KMS-11 (cell line): ENCODE data around the gene RASL11A.

Source experiments
- H2AFZ ChIP-seq: fragments of 200-600 bp; sonication (generic); 2 replicates; pipeline ENCODE4 v1.6.1; 2016; ENCODE audit warnings: antibody characterized with exemption, mixed run types, low read depth
- H3K27ac ChIP-seq: fragments of 200-600 bp; sonication (generic); 2 replicates; pipeline ENCODE4 v1.6.1; 2016; ENCODE audit warnings: mild to moderate bottlenecking, mixed run types
- H3K27me3 ChIP-seq: fragments of 200-600 bp; sonication (generic); 2 replicates; pipeline ENCODE4 v1.6.1; 2017; ENCODE audit warnings: mild to moderate bottlenecking, low read depth, mixed run types, moderate library complexity; ENCODE audit not compliant: insufficient read depth
- H3K36me3 ChIP-seq: fragments of 200-600 bp; sonication (generic); 2 replicates; pipeline ENCODE4 v1.6.1; 2017; ENCODE audit warnings: mild to moderate bottlenecking, mixed run types; ENCODE audit not compliant: insufficient read depth
- H3K4me1 ChIP-seq: fragments of 200-600 bp; sonication (generic); 2 replicates; pipeline ENCODE4 v1.6.1; 2016; ENCODE audit warnings: mild to moderate bottlenecking, low read depth, mixed run types; ENCODE audit not compliant: poor library complexity, severe bottlenecking
- H3K4me2 ChIP-seq: fragments of 200-600 bp; sonication (generic); 2 replicates; pipeline ENCODE4 v1.7.0; 2016; ENCODE audit warnings: mild to moderate bottlenecking, mixed run types
- H3K4me3 ChIP-seq: fragments of 200-600 bp; sonication (generic); IDR thresholded peaks from 2 replicates; pipeline ENCODE4 v1.6.1; 2017; ENCODE audit warnings: low read depth, low read length, mixed read lengths; ENCODE audit not compliant: insufficient read depth
- H3K79me2 ChIP-seq: fragments of 200-600 bp; sonication (generic); 2 replicates; pipeline ENCODE4 v1.6.1; 2016; ENCODE audit warnings: low read depth, mixed run types; ENCODE audit not compliant: insufficient read depth
- H3K9ac ChIP-seq: fragments of 200-600 bp; sonication (generic); 2 replicates; pipeline ENCODE4 v1.6.1; 2016; ENCODE audit warnings: mild to moderate bottlenecking, mixed run types
- H4K20me1 ChIP-seq: fragments of 200-600 bp; sonication (generic); 2 replicates; pipeline ENCODE4 v1.6.1; 2016; ENCODE audit warnings: mild to moderate bottlenecking, mixed run types; ENCODE audit not compliant: insufficient read depth
- TF ChIP-seq, protein P1 (sequence below): fragments of 200-600 bp; sonication (generic); conservative IDR thresholded peaks from 2 replicates; pipeline ENCODE4 v1.6.1; 2017; ENCODE audit warnings: low read depth, mild to moderate bottlenecking, antibody characterized with exemption, low read length, moderate library complexity, mixed read lengths

The RASL11A gene

DNA sequence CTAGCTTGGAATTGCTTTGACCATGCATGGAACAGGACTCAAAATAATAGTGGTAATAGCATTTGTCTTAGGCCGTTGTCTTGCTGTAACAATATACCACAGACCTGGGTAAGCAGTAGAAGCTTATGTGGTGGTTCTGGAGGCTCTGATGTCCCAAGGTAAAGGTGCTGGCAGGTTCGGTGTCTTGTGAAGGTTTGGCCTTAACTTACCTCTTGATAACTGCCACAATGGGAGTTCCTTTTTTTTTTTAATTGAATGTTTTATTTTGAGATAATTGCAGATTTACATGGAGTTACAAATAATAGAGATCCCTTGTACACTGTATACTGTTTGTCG is 13.4 kb upstream of the RASL11A start:
- TF ChIP-seq, protein P1, sequence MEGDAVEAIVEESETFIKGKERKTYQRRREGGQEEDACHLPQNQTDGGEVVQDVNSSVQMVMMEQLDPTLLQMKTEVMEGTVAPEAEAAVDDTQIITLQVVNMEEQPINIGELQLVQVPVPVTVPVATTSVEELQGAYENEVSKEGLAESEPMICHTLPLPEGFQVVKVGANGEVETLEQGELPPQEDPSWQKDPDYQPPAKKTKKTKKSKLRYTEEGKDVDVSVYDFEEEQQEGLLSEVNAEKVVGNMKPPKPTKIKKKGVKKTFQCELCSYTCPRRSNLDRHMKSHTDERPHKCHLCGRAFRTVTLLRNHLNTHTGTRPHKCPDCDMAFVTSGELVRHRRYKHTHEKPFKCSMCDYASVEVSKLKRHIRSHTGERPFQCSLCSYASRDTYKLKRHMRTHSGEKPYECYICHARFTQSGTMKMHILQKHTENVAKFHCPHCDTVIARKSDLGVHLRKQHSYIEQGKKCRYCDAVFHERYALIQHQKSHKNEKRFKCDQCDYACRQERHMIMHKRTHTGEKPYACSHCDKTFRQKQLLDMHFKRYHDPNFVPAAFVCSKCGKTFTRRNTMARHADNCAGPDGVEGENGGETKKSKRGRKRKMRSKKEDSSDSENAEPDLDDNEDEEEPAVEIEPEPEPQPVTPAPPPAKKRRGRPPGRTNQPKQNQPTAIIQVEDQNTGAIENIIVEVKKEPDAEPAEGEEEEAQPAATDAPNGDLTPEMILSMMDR, result no peak
- H3K79me2 ChIP-seq, result peaks cover 32% of the 10 kb centered on the region
- H2AFZ ChIP-seq, result no peak overlapping the region
- no peaks in the 10 kb centered on the region for H3K27me3 ChIP-seq
- peaks cover 5% of the 10 kb centered on the region; the same call in 1 of the 2 replicates for H3K36me3 ChIP-seq
- H3K4me3 ChIP-seq, result no peak overlapping the region
- H3K4me1 ChIP-seq, result peaks cover 14% of the 10 kb centered on the region
- no peak overlapping the region for H3K27ac ChIP-seq
- no peak overlapping the region for H3K9ac ChIP-seq
- H4K20me1 ChIP-seq, result 0 out of 2 replicates have a peak, but pooled peaks cover 10% of the 10 kb centered on the region
- H3K4me2 ChIP-seq, result no peak overlapping the region

DNA sequence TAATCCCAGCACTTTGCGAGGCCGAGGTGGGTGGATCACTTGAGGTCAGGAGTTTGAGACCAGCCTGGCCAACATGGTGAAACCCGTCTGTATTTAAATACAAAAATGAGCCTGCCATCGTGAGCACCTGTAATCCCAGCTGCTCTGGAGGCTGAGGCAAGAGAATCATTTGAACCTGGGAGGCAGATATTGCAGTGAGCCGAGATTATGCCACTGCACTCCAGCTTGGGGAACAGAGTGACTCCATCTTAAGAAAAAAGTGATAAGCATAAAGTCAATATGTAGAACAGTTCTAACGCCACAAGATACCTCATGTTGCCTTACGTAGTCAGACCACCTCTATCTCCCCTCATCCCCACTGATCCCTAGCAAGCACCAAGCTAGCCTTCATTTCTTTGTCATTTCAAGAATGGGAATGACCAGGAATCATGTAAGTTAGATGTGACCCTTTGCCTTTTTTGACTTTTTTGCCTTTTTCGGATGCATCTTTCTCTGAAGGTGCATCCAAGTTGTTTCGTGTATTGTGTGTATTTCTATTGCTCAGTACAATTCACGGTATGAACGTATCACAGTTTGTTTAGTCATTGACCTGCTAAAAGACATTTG is 12.9 kb upstream of the RASL11A start:
- Histone ChIP-seq H3K79me2 (peaks cover 27% of the 10 kb centered on the region), H3K4me2 (no peak overlapping the region), H3K4me3 (no peak overlapping the region), H4K20me1 (0 out of 2 replicates have a peak, but pooled peaks cover 7% of the 10 kb centered on the region), H2AFZ (no peak overlapping the region), H3K27ac (no peak overlapping the region; the same call in 1 of the 2 replicates), H3K9ac (no peak overlapping the region), H3K27me3 (no peaks in the 10 kb centered on the region), H3K4me1 (peaks cover 13% of the 10 kb centered on the region), H3K36me3 (peaks cover 5% of the 10 kb centered on the region; the same call in 1 of the 2 replicates)
- TF ChIP-seq, protein P1, result no peak

DNA sequence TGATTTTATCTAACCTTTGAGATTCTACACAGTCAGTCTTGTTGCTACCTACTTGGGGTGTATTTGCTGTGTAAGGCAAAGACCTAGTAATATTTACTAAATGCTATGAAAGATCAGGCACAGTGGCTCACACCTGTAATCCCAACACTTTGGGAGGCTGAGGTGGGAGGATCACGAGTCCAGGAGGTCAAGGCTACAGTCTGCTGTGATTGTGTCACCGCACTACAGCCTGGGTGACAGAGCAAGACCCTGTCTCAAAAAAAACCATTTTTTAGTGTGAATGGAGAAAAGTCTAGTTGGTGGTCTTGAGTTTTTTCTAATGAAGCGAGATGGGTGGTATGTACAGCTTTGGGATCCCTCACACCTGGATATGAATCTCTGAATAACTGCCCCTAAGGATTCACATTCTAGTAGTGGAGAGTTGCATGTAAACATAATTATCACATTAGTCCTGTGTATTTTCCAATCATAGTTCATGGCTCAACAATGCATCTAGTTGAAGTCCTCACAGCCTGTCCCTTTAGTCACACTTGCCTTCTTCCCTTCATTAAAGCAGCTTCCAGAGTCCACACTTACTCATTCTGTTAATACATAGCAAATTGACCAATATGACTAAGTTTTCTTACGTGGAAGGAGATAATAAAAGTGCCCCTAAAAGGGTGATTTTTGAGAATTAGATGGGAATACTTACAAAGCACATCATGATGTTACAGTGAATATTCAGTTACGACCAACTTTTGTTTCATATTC is 11.8 kb upstream of the RASL11A start:
- H2AFZ ChIP-seq, result no peak overlapping the region
- H3K79me2 ChIP-seq, result peaks cover 16% of the 10 kb centered on the region
- TF ChIP-seq, protein P1, result no peak
- 0 out of 2 replicates have a peak, but pooled peaks cover 5% of the 10 kb centered on the region for H4K20me1 ChIP-seq
- H3K27me3 ChIP-seq, result no peaks in the 10 kb centered on the region
- no peak overlapping the region for H3K4me2 ChIP-seq
- no peak overlapping the region for H3K27ac ChIP-seq
- H3K9ac ChIP-seq, result no peak overlapping the region
- no peak overlapping the region for H3K4me3 ChIP-seq
- H3K36me3 ChIP-seq, result no peaks in the 10 kb centered on the region; the same call in 1 of the 2 replicates
- H3K4me1 ChIP-seq, result peaks cover 2% of the 10 kb centered on the region

DNA sequence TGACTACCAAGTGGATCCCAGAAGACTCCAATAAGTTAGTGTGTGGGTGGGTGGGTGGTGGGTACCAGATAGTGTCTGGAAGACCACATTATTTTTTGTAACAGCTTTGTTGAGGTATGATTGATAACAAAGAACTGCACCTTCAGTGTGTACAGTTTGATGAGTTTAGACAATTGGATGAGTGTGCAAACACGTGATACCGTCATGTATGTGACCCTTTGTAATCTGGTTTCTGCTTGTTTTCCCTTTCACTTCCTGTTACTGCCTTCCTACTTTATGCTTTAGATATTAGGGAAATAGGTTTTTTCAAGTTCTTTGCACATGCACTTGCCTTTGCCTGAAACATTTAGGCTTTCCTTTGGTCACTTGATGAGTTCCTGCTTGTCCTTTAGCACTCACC is 10.8 kb upstream of the RASL11A start:
- H3K79me2 ChIP-seq, result peaks cover 6% of the 10 kb centered on the region; the same call in 1 of the 2 replicates
- no peak overlapping the region for H2AFZ ChIP-seq
- H4K20me1 ChIP-seq, result no peaks in the 10 kb centered on the region
- no peaks in the 10 kb centered on the region for H3K36me3 ChIP-seq
- TF ChIP-seq, protein P1, result no peak
- H3K4me1 ChIP-seq, result no peaks in the 10 kb centered on the region
- H3K4me2 ChIP-seq, result no peak overlapping the region
- no peak overlapping the region for H3K27ac ChIP-seq
- H3K4me3 ChIP-seq, result no peak overlapping the region
- no peak overlapping the region for H3K9ac ChIP-seq
- H3K27me3 ChIP-seq, result no peaks in the 10 kb centered on the region
